ENCODE data around the gene MN1. TPM values are rescaled to one million over a fixed set of nuclear protein-coding genes. Genes with fewer than 3 reads are reported as not detected.
A peak's percentile ranks its signal among the peaks of the same experiment; 100 is the strongest.

MN1 gene
- total and polyA plus RNA-seq, 12 donors, result 0.64 to 2.7 (median 1.1) TPM

DNA sequence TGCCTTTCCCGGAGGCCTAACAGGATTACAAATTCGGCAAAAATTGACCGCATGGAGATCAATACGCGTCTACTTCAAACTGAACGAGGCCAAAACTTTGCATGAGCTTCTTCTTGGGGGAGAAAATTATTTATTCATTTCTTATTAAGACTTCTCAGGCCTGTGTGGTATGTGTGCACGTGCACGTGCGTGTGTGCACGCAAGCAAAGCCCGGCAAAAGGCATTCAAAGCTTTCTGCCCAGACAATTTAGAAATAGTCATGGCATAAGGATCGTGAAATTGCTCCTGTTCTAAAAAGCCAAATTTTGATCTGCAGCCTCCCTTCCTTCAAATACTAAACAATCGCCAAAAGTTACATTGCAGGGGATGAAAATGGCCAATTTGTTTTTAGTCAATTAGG, 14.6 kb downstream of the MN1 start:
- Histone ChIP-seq H3K36me3 (replicated peaks in 1 of 2) (no peaks in the 10 kb centered on the region), H3K9me3 (replicated peaks in 1 of 3) (no peaks in the 10 kb centered on the region), H3K4me1 (replicated peaks in 1 of 2) (no peaks in the 10 kb centered on the region), H3K27me3 (no peaks in the 10 kb centered on the region), H3K27ac (peak overlapping the region in 1 of 5 donors; percentile 15), H3K4me3 (no peak overlapping the region)
- DNase-seq, result no peak
- WGBS, 4 donors, result 91 to 94% (median 92%) methylated on average over 13 of the region's 13 CpGs
- TF ChIP-seq POLR2A (IDR thresholded peaks at IDR 0.05), result no peak
- no peak for TF ChIP-seq CTCF (IDR thresholded peaks at IDR 0.05)
- intact Hi-C loops (cut with DNase I), result no loop called here

GRCh38 chr22:27786291-27786932, 15.1 kb downstream of the MN1 start:
- TF ChIP-seq CTCF (IDR thresholded peaks at IDR 0.05), result no peak
- TF ChIP-seq POLR2A (IDR thresholded peaks at IDR 0.05), result no peak
- Histone ChIP-seq H3K4me1 (replicated peaks in 1 of 2) (no peaks in the 10 kb centered on the region), H3K36me3 (replicated peaks in 1 of 2) (no peaks in the 10 kb centered on the region), H3K27ac (peak overlapping the region in 1 of 5 donors; percentile 15), H3K4me3 (no peak overlapping the region), H3K9me3 (replicated peaks in 1 of 3) (no peaks in the 10 kb centered on the region), H3K27me3 (no peaks in the 10 kb centered on the region)
- intact Hi-C loops (cut with DNase I), result no loop called here
- 71 to 84% (median 74%) methylated on average over 14 of the region's 14 CpGs for WGBS, 4 donors
- no peak for DNase-seq

GRCh38 chr22:27785831-27786230, 15.7 kb downstream of the MN1 start:
- Histone ChIP-seq H3K27me3 (no peaks in the 10 kb centered on the region), H3K4me3 (no peak overlapping the region), H3K9me3 (replicated peaks in 1 of 3) (no peaks in the 10 kb centered on the region), H3K27ac (no peak overlapping the region), H3K4me1 (replicated peaks in 1 of 2) (no peaks in the 10 kb centered on the region), H3K36me3 (replicated peaks in 1 of 2) (no peaks in the 10 kb centered on the region)
- no peak for TF ChIP-seq CTCF (IDR thresholded peaks at IDR 0.05)
- TF ChIP-seq POLR2A (IDR thresholded peaks at IDR 0.05), result no peak
- intact Hi-C loops (cut with DNase I), result no loop called here
- WGBS, 4 donors, result 56 to 66% (median 65%) methylated on average over 12 of the region's 12 CpGs
- DNase-seq, result no peak

GRCh38 chr22:27784120-27784475, 17.5 kb downstream of the MN1 start:
- H3K4me1 ChIP-seq (replicated peaks in 1 of 2), result no peaks in the 10 kb centered on the region
- H3K27ac ChIP-seq, result peak overlapping the region in 1 of 5 donors; percentile 12
- no peak overlapping the region for H3K4me3 ChIP-seq
- no peaks in the 10 kb centered on the region for H3K9me3 ChIP-seq (replicated peaks in 1 of 3)
- H3K27me3 ChIP-seq, result no peaks in the 10 kb centered on the region
- TF ChIP-seq CTCF (IDR thresholded peaks at IDR 0.05) (no peak), POLR2A (IDR thresholded peaks at IDR 0.05) (no peak)
- intact Hi-C loops (cut with DNase I), result no loop called here
- 86 to 91% (median 88%) methylated on average over 5 to 6 of the region's 6 CpGs for WGBS, 4 donors
- no peaks in the 10 kb centered on the region for H3K36me3 ChIP-seq (replicated peaks in 1 of 2)
- no peak for DNase-seq

Data from adrenal gland (tissue), 12 donors.